Stimulated activated CD4-positive, alpha-beta T cell treated with anti-CD3 and anti-CD28 coated beads, Interleukin-1b, Interleukin-23, amount 100 ng/mL, for 1 hour (primary cell): Measurements from ENCODE around the gene FRMD4A.
"Not testable (repeated sequence)": the region's sequence is repeated elsewhere in the genome, so short reads cannot be mapped to it uniquely, and the experiment has no call there.

Source experiments
- DNase-seq, 2 donors: peaks; one replicate each; pipeline ENCODE4 v3.0.0-alpha.2; 2020; ENCODE audit warnings: low read depth in 2 of 2

Gene FRMD4A

GRCh38 chr10:13984647-13985155, 346.0 kb downstream of the FRMD4A start:
- no peak for DNase-seq

DNA sequence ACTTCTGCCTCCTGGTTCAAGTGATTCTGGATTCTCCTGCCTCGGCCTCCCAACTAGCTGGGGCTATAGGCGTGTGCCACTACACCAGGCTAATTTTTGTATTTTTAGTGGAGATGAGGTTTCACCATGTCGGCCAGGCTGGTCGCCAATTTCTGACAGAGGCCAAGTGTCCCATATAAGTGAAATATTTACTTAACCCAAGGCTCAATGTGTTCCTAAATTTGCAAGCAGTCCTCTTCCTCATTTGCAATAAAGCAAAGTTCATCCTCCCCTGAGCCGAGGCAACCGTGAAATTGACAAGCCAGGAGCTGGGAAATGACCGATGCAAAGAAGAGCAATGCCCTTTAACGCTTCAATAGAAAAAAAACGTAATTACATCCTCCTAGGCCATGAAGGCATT, 347.7 kb downstream of the FRMD4A start:
- DNase-seq = no peak

DNA sequence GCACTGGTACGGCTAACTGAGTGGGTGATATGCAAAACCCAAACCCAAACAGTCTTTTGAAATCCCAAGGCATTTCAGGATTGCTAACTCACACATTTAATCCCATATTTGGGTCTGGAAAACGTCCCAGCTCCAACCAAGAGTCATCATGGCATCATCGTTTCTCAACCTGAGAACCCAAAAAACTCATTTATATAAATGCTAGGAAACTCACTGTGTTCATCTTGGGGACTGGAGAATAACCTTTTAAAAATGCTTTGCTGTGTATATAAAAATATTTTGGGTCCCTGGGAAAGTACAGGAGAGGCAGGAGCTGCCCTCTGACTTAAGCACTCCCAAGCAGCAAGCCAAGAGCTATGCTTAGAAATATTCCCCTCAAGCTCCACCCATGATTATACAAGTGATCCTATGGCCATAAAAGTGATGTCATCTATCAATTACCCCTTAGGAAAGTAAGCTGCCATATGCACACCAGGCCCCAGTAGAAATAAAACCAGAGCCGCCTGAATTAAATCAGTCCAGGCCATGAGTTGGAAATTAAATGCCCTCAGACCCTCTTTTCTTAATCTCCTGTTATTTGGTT, 352.1 kb downstream of the FRMD4A start:
- DNase-seq = no peak

DNA sequence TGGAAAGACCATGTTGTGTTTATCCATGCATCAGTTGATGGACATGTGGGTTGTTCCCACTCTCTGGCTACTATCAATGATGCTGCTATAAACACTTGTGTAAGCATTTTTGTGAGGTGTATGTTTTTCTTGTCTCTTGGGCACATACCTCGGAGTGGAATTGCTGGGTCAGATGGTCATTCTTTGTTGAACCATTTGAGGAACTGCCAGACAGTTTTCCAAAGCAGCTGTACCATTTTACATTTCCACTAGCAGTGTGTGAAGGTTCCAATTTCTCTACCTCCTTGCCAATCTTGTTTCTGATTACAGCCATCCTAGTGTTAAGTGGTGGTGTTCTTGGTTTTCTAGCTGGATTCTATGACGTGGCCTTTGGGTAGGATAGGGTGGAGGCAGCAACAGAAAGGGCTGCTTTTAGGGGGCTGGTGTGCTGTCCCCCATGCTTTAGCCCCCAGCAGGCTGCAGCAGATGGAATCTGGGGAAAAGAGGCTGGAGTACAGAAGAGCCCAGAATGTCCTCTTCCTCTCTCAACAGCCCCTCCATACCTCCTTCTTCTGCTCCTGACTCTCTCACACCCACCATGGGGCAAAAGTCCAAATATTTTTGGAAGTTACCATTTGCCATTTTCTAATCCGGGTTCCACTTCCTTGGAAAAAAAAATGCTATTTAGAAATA, 352.7 kb downstream of the FRMD4A start:
- no peak for DNase-seq

DNA sequence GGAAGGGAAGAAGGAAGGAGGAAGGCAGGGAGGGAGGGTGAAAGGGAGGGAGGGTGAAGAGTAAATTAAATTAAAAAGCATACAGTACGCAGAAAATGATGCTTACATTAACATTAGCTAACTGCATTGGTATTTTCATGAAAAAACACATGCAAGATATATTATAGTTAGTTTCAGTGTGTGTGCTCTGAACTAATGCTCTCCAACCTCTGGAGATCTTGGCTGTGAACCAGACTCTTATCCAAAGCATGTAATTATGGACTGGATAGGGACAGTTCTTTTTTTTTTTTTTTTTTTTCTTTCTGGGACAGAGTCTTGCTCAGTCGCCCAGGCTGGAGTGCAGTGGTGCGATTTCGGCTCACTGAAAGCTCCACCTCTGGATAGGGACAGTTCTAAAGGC, 357.0 kb downstream of the FRMD4A start:
- no peak for DNase-seq

DNA sequence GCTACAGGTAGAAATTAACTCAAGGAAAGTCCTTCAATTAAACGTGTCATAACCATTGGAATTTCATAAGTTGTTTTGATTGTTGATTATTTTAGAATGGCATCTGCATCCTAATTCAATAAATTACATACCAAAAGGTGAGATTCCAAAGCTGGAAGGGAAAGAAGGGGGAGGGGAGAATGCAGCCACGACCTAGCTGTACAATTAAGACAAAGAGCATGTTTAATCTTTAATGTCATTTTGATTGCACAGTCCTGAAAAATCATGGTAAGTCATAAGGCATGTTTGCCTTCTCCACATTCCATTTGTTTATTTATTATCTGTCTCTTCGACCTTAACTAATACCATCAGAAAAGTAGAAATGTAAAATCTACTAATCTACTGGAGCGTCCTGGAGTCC, 358.1 kb downstream of the FRMD4A start:
- DNase-seq = no peak

DNA sequence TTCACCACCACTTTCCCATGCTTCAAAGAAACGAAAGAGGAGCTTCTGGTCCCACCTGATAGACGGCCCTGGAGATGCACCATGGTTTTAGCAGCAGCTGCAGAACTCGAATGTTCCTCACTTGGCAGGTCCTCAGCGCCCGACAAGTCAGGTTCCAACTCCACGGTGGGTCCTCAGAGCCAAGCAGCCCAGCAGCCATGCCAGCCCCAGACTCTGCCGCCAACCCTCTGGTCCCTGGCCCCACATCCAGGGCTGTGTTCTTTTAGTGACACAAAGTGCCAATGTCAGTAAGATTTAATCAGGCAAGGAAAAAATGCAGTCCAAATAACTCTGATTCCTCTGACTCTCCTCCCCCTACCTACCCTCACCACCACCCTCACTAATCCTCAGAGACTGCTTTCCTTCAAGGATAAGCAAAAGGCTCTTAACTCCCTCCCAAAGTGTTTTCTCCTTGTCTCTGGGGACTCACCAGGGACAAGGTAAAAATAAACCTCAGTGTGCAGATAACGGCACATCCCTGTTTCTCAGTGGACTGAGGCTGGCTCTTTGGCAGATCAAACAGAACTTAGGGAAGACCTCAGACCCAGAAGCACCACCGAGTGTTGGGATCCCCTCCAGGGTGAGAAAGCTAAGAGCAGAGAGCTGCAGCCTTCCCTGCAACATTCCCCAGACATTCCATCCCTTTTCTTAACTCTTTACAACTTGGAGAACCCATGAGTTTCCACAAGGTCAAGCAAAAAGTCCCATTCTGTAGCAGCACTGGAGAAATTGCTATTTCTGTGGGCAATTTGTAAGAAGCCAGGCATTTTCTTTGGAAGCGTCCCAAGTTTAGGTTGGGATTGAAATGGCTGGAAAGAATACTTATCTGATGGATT, 358.9 kb downstream of the FRMD4A start:
- no peak for DNase-seq

DNA sequence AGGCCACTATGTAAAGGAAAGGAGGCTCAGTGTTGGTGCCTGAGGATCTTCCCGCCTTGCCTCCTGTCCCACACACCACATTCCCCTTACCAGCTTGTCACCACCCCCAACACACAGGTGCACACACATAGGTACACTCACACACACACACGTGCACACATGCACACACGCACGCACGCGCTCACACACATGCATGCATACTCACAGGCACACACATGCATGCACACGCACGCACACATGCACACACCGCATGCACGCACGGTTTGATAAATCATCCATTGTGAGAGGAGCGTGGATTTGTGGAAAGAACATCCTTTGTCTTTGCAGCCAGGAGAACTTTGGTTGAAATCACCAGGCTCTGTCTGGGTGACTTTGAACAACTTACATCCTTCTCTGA, 359.8 kb downstream of the FRMD4A start:
- DNase-seq = no peak

DNA sequence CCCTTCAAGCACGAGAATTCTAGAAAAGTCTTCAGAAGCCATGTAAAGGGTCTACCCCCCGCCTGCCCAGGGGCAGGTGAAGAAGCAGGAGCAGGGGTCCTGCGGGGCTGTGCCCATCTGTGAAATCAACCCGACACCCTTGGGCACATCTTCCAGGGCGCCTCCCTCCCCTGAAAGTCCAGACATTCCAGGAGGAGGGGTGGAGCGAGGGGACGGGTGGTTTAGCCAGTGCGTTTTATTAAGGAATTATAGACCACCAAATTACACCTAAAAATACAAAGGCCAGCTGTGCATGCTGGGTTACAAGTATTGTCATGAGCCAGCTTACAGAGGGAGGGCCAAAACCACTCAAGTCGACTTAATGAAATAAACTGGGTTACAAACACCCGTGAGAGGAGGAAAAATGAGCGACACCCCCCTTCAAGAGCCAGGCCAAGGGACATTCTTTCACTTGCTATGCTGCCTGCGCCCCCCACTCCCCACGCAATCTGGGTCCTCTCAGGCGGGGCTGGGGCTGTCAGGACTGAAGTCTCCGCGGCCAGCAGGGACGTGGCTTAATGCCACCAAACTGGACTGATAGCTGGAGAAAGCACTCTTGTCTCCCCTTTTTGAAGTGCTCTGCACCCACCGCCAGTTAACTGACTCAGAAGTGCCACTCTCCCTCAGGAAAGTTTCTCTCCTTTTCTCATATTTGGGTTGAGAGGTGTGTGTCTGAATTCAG, 360.3 kb downstream of the FRMD4A start:
- DNase-seq = no peak

- DNase-seq = no peak
These were observed 361.0 kb downstream of the FRMD4A start for GRCh38 chr10:13969792-13970140.

GRCh38 chr10:13969118-13969791, 361.5 kb downstream of the FRMD4A start:
- DNase-seq = no peak

DNA sequence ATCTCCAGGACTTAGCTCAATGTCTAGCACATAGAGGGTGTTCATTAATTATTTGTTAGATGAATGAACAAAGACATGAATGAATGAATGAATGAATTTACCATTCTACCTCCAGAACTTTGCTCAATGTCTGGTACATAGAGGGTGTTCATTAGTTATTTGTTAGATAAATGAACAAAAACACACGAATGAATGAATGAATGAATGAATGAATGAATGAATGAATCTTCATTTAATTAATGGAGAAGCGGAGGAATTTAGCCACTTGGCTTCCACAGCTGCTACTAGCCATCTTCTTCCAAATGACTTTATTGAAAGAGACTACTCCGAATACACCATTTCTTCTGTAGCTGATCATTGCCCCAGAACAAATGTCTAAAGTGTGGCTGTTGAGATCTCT, 368.9 kb downstream of the FRMD4A start:
- DNase-seq = no peak

DNA sequence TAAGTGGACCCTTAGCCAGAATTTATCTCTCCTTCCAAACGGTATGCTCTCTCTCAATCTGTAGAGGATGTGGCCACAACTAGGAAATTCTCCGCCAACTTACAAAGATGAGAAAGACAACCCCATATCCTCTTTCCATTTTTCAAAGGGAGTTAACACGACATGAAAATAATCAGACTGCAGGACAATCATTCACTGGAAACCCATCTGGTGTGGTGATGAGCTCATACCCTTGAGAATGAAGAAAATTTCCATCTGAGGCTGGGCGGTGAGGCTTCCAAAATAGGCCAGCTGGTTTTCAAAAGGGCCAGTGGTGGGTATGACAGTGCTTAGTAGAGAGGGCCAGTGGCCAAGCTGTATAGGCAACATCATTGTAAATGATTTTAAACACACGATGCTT, 369.6 kb downstream of the FRMD4A start:
- no peak for DNase-seq

DNA sequence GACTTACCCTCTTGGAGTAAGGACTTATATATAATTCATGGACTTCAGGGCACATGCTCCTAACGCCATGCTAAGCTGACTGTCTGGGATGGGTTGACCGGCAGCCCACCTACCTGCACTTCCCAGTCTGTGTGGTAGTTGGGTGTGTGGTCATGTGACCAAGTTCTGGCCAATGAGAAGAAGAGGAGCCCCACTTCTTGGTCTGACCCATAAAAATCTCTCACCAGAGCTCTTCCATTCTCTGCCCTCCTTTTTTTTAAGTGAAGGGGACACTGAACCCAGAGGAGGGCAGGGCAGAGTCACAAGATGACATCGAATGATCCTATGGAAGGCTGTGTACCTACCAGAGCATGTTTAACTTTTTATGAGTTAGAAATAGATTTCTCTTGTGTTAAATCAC, 370.1 kb downstream of the FRMD4A start:
- DNase-seq = no peak

- DNase-seq = no peak
These were observed 371.0 kb downstream of the FRMD4A start for GRCh38 chr10:13959443-13960359.

- no peak for DNase-seq
These were observed 372.9 kb downstream of the FRMD4A start for GRCh38 chr10:13957856-13958255.

GRCh38 chr10:13956826-13957225, 373.9 kb downstream of the FRMD4A start:
- DNase-seq = no peak

DNA sequence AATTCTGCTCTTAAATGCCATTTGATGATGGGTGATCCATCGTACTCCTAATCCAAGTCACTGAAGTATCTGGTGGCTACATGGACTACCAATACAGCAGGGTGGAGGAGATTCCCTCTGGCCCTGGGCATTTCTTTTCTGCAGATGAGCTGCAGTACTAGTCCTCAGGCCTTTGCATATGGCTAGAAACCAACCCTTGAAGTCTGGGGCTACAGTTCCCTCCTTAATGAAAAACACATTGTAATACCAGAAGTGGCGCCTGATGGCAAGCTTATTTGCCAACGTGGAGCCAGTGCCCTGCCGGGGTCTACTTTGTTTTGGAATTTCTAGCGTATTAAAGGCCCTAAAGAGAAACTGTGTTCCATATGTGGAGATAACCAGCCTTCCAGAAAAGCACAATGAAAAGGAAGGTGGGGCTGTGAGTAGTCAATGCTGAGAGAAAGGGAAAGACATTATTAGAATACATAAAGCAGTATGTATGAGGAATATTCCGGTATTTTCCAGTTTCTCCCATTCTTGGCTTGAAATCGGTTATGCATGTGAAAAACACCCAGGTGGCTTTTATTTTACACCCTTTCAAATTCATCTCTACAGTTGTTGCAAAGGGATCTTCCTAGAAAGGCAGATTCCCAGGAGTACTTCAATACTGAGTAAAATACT, 375.2 kb downstream of the FRMD4A start:
- no peak for DNase-seq

DNA sequence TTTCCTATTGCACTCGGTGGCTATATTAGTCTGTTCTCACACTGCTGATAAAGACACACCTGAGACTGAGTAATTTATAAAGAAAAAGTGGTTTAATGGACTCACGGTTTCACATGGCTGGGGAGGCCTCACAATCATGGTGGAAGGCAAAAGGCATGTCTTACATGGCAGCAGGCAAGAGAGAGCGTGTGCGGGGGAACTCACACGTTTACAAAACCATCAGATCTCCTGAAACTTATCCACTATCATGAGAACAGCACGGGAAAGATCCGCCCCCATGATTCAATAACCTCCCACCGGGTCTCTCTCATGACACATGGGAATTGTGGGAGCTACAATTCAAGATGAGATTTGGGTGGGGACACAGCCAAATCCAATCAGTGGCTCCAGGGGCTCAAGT, 376.5 kb downstream of the FRMD4A start:
- DNase-seq = not testable (repeated sequence)

DNA sequence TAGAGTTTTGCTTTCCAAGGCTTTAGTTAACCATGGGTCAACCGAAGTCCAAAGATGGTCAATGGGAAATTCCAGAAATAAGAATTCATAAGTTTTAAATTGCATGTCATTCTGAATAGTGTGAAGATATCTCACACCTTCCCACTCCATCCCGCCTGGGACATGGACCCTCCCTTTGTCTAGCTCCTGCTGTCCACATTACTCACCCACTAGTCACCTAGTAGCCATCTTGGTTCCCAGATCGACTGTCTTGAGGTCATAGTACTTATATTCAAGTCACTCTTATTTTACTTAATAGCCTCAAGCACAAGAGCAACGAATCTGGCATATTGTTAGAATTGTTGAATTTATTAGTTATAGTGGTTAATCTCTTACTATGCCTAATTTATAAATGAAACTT, 377.4 kb downstream of the FRMD4A start:
- no peak for DNase-seq
